ENCODE data around the gene DNMT3B.

- TF ChIP-seq POLR2A (IDR thresholded peaks at IDR 0.05) (no peak), CTCF (IDR thresholded peaks at IDR 0.05) (no peak)
Observed at GRCh38 chr20:32810941-32811340, 48.8 kb downstream of the DNMT3B start.
